H1 (cell line): ENCODE measurements around the gene SERPINH1. TPM values are rescaled to one million over a fixed set of nuclear protein-coding genes. Genes with fewer than 3 reads are reported as not detected.

Experiments used
- CTCF ChIA-PET: fragments of 300-600 bp; sonication (Branson Sonifier 250); formaldehyde crosslinking; loops from one replicate; lab custom pipeline; 2021; ENCODE audit not compliant: partially characterized antibody; lab: Charles Lee
- POLR2A ChIA-PET: fragments of 300-600 bp; sonication (Branson Sonifier 250); formaldehyde crosslinking; loops from one replicate; lab custom pipeline; 2021; ENCODE audit warnings: inconsistent platforms; ENCODE audit not compliant: partially characterized antibody; lab: Charles Lee
- DNase-seq, 2 experiments: peaks; one replicate each; pipeline versions ENCODE4 v3.0.0 to v3.0.0-alpha.2; 2010 to 2022; ENCODE audit warnings: low spot score in 2 of 2, low read depth in 1 of 2, mixed read lengths in 1 of 2
- FAIRE-seq: peaks from 2 replicates; lab custom pipeline; 2011; peaks lifted over from hg19 to GRCh38; lab: Jason Lieb, UNC
- H2AFZ ChIP-seq: 2 replicates; pipeline ENCODE4 v1.8.1; 2012; ENCODE audit warnings: low read length, inconsistent platforms
- H2AK5ac ChIP-seq: 2 replicates; pipeline ENCODE4 v1.6.1; 2013; ENCODE audit warnings: low read depth, low read length
- H2BK120ac ChIP-seq: replicated peaks from 2 replicates; pipeline ENCODE3; 2013; ENCODE audit warnings: low read depth, low read length, inconsistent platforms
- H2BK12ac ChIP-seq: 2 replicates; pipeline ENCODE4 v1.6.1; 2013; ENCODE audit warnings: low read depth, low read length
- H2BK15ac ChIP-seq: 2 replicates; pipeline ENCODE4 v1.6.1; 2013; ENCODE audit warnings: low read length
- H2BK20ac ChIP-seq: 2 replicates; pipeline ENCODE4 v1.6.1; 2013; ENCODE audit warnings: low read length
- H2BK5ac ChIP-seq: 2 replicates; pipeline ENCODE4 v1.6.1; 2013; ENCODE audit warnings: low read depth, low read length
- H3K14ac ChIP-seq: 2 replicates; pipeline ENCODE4 v1.6.1; 2013; ENCODE audit warnings: inconsistent platforms; ENCODE audit not compliant: insufficient read length
- H3K18ac ChIP-seq: 2 replicates; pipeline ENCODE4 v1.6.1; 2013; ENCODE audit warnings: low read length; ENCODE audit errors: extremely low read depth
- H3K23ac ChIP-seq: 2 replicates; pipeline ENCODE4 v1.6.1; 2013; ENCODE audit warnings: inconsistent platforms; ENCODE audit not compliant: insufficient read length
- H3K23me2 ChIP-seq: 2 replicates; pipeline ENCODE4 v1.6.1; 2013; ENCODE audit warnings: low read depth, low read length
- H3K27ac ChIP-seq: 2 replicates; pipeline ENCODE4 v1.6.1; 2011; ENCODE audit warnings: low read depth, low read length, inconsistent platforms
- H3K27me3 ChIP-seq, 4 experiments: replicated peaks in 1 of 4; 1 replicate in 1 of 4; 2 replicates in 3 of 4; pipeline versions ENCODE4 v1.6.1 to v1.8.1; 2011 to 2013; ENCODE audit warnings: low read length in 3 of 4, mild to moderate bottlenecking in 3 of 4, inconsistent platforms in 2 of 4, mixed read lengths in 2 of 4, moderate library complexity in 1 of 4; ENCODE audit not compliant: control insufficient read depth in 3 of 4, insufficient read depth in 3 of 4; ENCODE audit errors: extremely low read depth in 1 of 4
- H3K36me3 ChIP-seq, 4 experiments: 2 replicates each; pipeline versions ENCODE4 v1.6.1 to v1.8.1; 2011 to 2013; ENCODE audit warnings: mild to moderate bottlenecking in 4 of 4, low read length in 3 of 4, moderate library complexity in 2 of 4, control low read depth in 1 of 4, inconsistent platforms in 1 of 4; ENCODE audit not compliant: insufficient read depth in 4 of 4, control insufficient read depth in 2 of 4
- H3K4ac ChIP-seq: replicated peaks from 2 replicates; pipeline ENCODE3; 2013; ENCODE audit warnings: low read length, low read depth, mixed read lengths, inconsistent platforms; ENCODE audit not compliant: insufficient read length
- H3K4me1 ChIP-seq, 4 experiments: replicated peaks in 1 of 4; 1 replicate in 1 of 4; 2 replicates in 3 of 4; pipeline versions ENCODE4 v1.6.1 to v1.8.1; 2011 to 2013; ENCODE audit warnings: low read length in 3 of 4, inconsistent platforms in 2 of 4, mixed read lengths in 1 of 4; ENCODE audit not compliant: insufficient read depth in 4 of 4, control insufficient read depth in 3 of 4
- H3K4me2 ChIP-seq, 2 experiments: 2 replicates each; pipeline versions ENCODE4 v1.6.1 to v1.8.1; 2011 to 2013; ENCODE audit warnings: low read depth in 2 of 2, low read length in 2 of 2, control low read depth in 1 of 2, inconsistent platforms in 1 of 2, mild to moderate bottlenecking in 1 of 2; ENCODE audit not compliant: insufficient read depth in 1 of 2
- H3K4me3 ChIP-seq, 4 experiments: fragments of 200-600, 300-600 bp in 1 of 4; sonication (generic), shearing (Covaris generic), sonication (Bioruptor Twin) in 1 of 4; 2 replicates each; pipeline versions ENCODE4 v1.5.1 to v1.8.1; 2011 to 2016; ENCODE audit warnings: low read length in 4 of 4, low read depth in 3 of 4, control low read depth in 2 of 4, inconsistent platforms in 2 of 4, mild to moderate bottlenecking in 2 of 4, mixed read lengths in 1 of 4, moderate library complexity in 1 of 4; ENCODE audit not compliant: insufficient read depth in 2 of 4; ENCODE audit errors: extremely low read depth in 1 of 4
- H3K56ac ChIP-seq: replicated peaks from 2 replicates; pipeline ENCODE3; 2013; ENCODE audit warnings: low read depth, mild to moderate bottlenecking, mixed read lengths, low read length, inconsistent platforms; ENCODE audit not compliant: insufficient read length
- H3K79me1 ChIP-seq: 2 replicates; pipeline ENCODE4 v1.6.1; 2013; ENCODE audit warnings: low read depth, low read length, control low read depth
- H3K79me2 ChIP-seq, 2 experiments: 2 replicates each; pipeline versions ENCODE4 v1.6.1 to v1.8.1; 2012 to 2013; ENCODE audit warnings: low read length in 2 of 2, mild to moderate bottlenecking in 2 of 2, inconsistent platforms in 1 of 2; ENCODE audit not compliant: insufficient read depth in 2 of 2, control insufficient read depth in 1 of 2
- H3K9ac ChIP-seq, 4 experiments: replicated peaks in 1 of 4; 1 replicate in 1 of 4; 2 replicates in 3 of 4; pipeline versions ENCODE4 v1.6.1 to v1.8.1; 2011 to 2013; ENCODE audit warnings: low read depth in 3 of 4, low read length in 3 of 4, control low read depth in 2 of 4, mild to moderate bottlenecking in 2 of 4, moderate library complexity in 2 of 4, inconsistent platforms in 1 of 4; ENCODE audit errors: extremely low read depth in 1 of 4
- H3K9me3 ChIP-seq, 2 experiments: 2 replicates each; pipeline versions ENCODE4 v1.6.1 to v1.8.1; 2012 to 2013; ENCODE audit warnings: mild to moderate bottlenecking in 2 of 2, moderate library complexity in 2 of 2, control low read depth in 1 of 2, inconsistent platforms in 1 of 2, low read depth in 1 of 2, low read length in 1 of 2, mixed read lengths in 1 of 2; ENCODE audit not compliant: insufficient read depth in 2 of 2
- H4K20me1 ChIP-seq, 2 experiments: replicated peaks in 1 of 2; 2 replicates each; pipeline versions ENCODE3 to v1.8.1; 2011 to 2013; ENCODE audit warnings: inconsistent platforms in 2 of 2, low read length in 2 of 2, mild to moderate bottlenecking in 1 of 2; ENCODE audit not compliant: insufficient read depth in 2 of 2, control insufficient read depth in 1 of 2
- H4K5ac ChIP-seq: 2 replicates; pipeline ENCODE4 v1.6.1; 2013; ENCODE audit warnings: low read length, low read depth, mixed read lengths, inconsistent platforms; ENCODE audit not compliant: insufficient read length
- H4K8ac ChIP-seq: 2 replicates; pipeline ENCODE4 v1.8.0; 2013; ENCODE audit warnings: mild to moderate bottlenecking, moderate library complexity, low read length, inconsistent platforms; ENCODE audit not compliant: insufficient read depth; ENCODE audit errors: extremely low read depth
- H4K91ac ChIP-seq: replicated peaks from 2 replicates; pipeline ENCODE3; 2013; ENCODE audit warnings: low read length, mixed read lengths, inconsistent platforms; ENCODE audit not compliant: insufficient read length
- BRCA1 ChIP-seq: IDR thresholded peaks from 2 replicates; pipeline ENCODE4 v1.6.1; 2012; ENCODE audit warnings: low read depth, low read length, improper control_type of control experiment
- HDAC2 ChIP-seq, 2 experiments: fragments of 300-600 bp in 1 of 2; sonication (generic) in 1 of 2; IDR thresholded peaks; 2 replicates each; pipeline ENCODE4 v1.6.1; 2011 to 2012; ENCODE audit warnings: low read depth in 2 of 2, low read length in 2 of 2, mild to moderate bottlenecking in 2 of 2, moderate library complexity in 2 of 2, borderline replicate concordance in 1 of 2, inconsistent platforms in 1 of 2
- KDM4A ChIP-seq: IDR thresholded peaks from one replicate; pipeline ENCODE4 v1.7.1; 2012; ENCODE audit warnings: low read depth, mild to moderate bottlenecking, moderate library complexity, low read length, inconsistent platforms; ENCODE audit not compliant: severe bottlenecking
- MAFK ChIP-seq: IDR thresholded peaks from 2 replicates; pipeline ENCODE4 v1.6.1; 2012; ENCODE audit warnings: low read depth, mild to moderate bottlenecking, improper control_type of control experiment, low read length
- MAX ChIP-seq: IDR thresholded peaks from 2 replicates; pipeline ENCODE4 v1.6.1; 2012; ENCODE audit warnings: inconsistent platforms
- PHF8 ChIP-seq: fragments of 200-600 bp; sonication (generic); conservative IDR thresholded peaks from 2 replicates; pipeline ENCODE4 v1.7.1; 2012; ENCODE audit warnings: low read depth, mild to moderate bottlenecking, inconsistent platforms, low read length, moderate library complexity
- POLR2A ChIP-seq, 2 experiments: IDR thresholded peaks; 1 replicate in 1 of 2; 2 replicates in 1 of 2; pipeline ENCODE4 v1.6.1; 2011; ENCODE audit warnings: low read depth in 2 of 2, low read length in 2 of 2, mild to moderate bottlenecking in 2 of 2; ENCODE audit errors: control extremely low read depth in 1 of 2
- SP1 ChIP-seq: IDR thresholded peaks from 2 replicates; pipeline ENCODE4 v1.6.1; 2011; ENCODE audit warnings: low read depth, low read length
- WGBS, 2 experiments: shearing (Covaris generic) in 1 of 2; methylation state at CpG; one replicate each; pipeline versions ENCODE4 v1.1.6 to v1.1.7; 2013 to 2015; ENCODE audit warnings: low lambda C conversion rate in 2 of 2, mixed read lengths in 2 of 2, inconsistent platforms in 1 of 2, low coverage in 1 of 2, missing lambda C conversion rate in 1 of 2; ENCODE audit not compliant: insufficient replicate concordance in 2 of 2, insufficient coverage in 1 of 2, insufficient read length in 1 of 2; ENCODE audit errors: extremely low coverage in 1 of 2, missing lambda C conversion rate in 1 of 2; 5-methylcytosine and 5-hydroxymethylcytosine counted together
- polyA plus RNA-seq, 7 experiments: library from polyadenylated mRNA; depleted of rRNA in 3 of 7; stranded (reverse) in 5 of 7; unstranded in 2 of 7; fragments of >200 nt in 5 of 7; fragments of 200-250 nt in 2 of 7; gene quantifications; 1 replicate in 5 of 7; 2 replicates in 1 of 7; 4 replicates in 1 of 7; pipeline versions ENCODE4 v1.2.1 to v1.2.3, GENCODE V29; 2011 to 2013; ENCODE audit warnings: missing spikeins in 2 of 7, mixed read lengths in 2 of 7
- total RNA-seq: library from RNA; stranded (reverse); fragmentation: NEBNext Ultra II Directional; extraction: Animal tissue kit (Norgen Biotek cat#: 25700); gene quantifications from 2 replicates; pipeline ENCODE4 v1.2.1, GENCODE V29; 2021

Gene SERPINH1
- total and polyA plus RNA-seq, 2 of the 8 experiments (the other 6 are each of a cell fraction or from before 2014, with no cell fraction given): 420 to 621 TPM

GRCh38 chr11:75594211-75594610, 32.2 kb downstream of the SERPINH1 start:
- Histone ChIP-seq H2BK12ac (no peak overlapping the region), H3K27ac (no peak overlapping the region), H3K36me3 (no peaks in the 10 kb centered on the region), H2AFZ (no peak overlapping the region), H2AK5ac (no peak overlapping the region), H3K9me3 (no peaks in the 10 kb centered on the region), H2BK20ac (no peak overlapping the region), H3K4me1 (no peaks in the 10 kb centered on the region), H2BK120ac (no peak overlapping the region), H3K23ac (no peak overlapping the region), H3K4me2 (no peak overlapping the region), H2BK15ac (no peak overlapping the region), H3K9ac (no peak overlapping the region), H3K4ac (no peak overlapping the region), H4K91ac (no peak overlapping the region), H4K5ac (no peak overlapping the region), H3K4me3 (no peak overlapping the region), H3K18ac (no peak overlapping the region), H2BK5ac (no peak overlapping the region), H3K14ac (no peak overlapping the region), H3K79me2 (no peaks in the 10 kb centered on the region), H3K27me3 (peaks cover 0 to 3% (median 0%) of the 10 kb centered on the region in 4 experiments; a peak in 1 of 7 replicates), H4K8ac (no peak overlapping the region), H3K23me2 (no peaks in the 10 kb centered on the region; the same call in 1 of the 2 replicates), H3K56ac (no peak overlapping the region), H4K20me1 (no peaks in the 10 kb centered on the region), H3K79me1 (no peaks in the 10 kb centered on the region)
- TF ChIP-seq BRCA1 (no peak), PHF8 (no peak), SP1 (no peak), POLR2A (IDR thresholded peaks at IDR 0.05; ENCODE audit: control extremely low read depth in 1 of 2, low read depth in 2 of 2, low read length in 2 of 2) (no peak), HDAC2 (IDR thresholded peaks at IDR 0.05; ENCODE audit: borderline replicate concordance in 1 of 2, low read depth in 2 of 2, low read length in 2 of 2) (no peak), MAFK (no peak), KDM4A (no peak), MAX (no peak)
- 91% methylated on average over 6 of the region's 6 CpGs; no CpG with 5 or more reads in 1 of the 2 experiments for WGBS, 2 experiments
- ChIA-PET POLR2A (interaction anchor here (1.0 kb wide), 1 partner anchor 10 kb away, joined by 4 read pairs; no protein-coding TSS in a partner anchor), CTCF (interaction anchor here (0.9 to 2.7 kb wide), 9 partner anchors 10 to 62 kb away, joined by 3 to 16 read pairs (median 4); no protein-coding TSS in a partner anchor)
- FAIRE-seq (no peak), DNase-seq (no peak)
